Measurements from ENCODE around the gene USP48. TPM values are rescaled to one million over a fixed set of nuclear protein-coding genes. Genes with fewer than 3 reads are reported as not detected.

USP48 gene
- total RNA-seq, 2 experiments from 2014 or later: 73.3 to 76.0 TPM

- no peak for DNase-seq
- ChIA-PET POLR2A (no interaction called here), CTCF (no interaction called here)
- Histone ChIP-seq H3K27me3 (ENCODE audit: control insufficient read depth in 1 of 2, insufficient read depth in 2 of 2, low read length in 2 of 2) (peaks cover 4% of the 10 kb centered on the region in 2 experiments), H3K9me3 (ENCODE audit: control insufficient read depth in 1 of 2, insufficient read depth in 1 of 2, low read length in 2 of 2) (peaks cover 0 to 3% of the 10 kb centered on the region in 2 experiments), H3K27ac (ENCODE audit: low read depth in 1 of 2, low read length in 2 of 2) (no peak overlapping the region), H3K4me1 (ENCODE audit: insufficient read depth, low read length) (no peaks in the 10 kb centered on the region), H3K4me3 (ENCODE audit: low read length) (no peak overlapping the region), H3K36me3 (ENCODE audit: insufficient read depth, low read length) (no peaks in the 10 kb centered on the region)
- Mint-ChIP-seq H3K27ac (no peak overlapping the region), H3K4me1 (ENCODE audit: low read depth) (no peaks in the 10 kb centered on the region), H3K27me3 (peaks cover 20% of the 10 kb centered on the region), H3K9me3 (no peaks in the 10 kb centered on the region), H3K4me3 (no peak overlapping the region), H3K36me3 (ENCODE audit: low read depth) (no peaks in the 10 kb centered on the region)
- ATAC-seq (ENCODE audit: poor library complexity): no peak
- TF ChIP-seq CTCF (IDR thresholded peaks at IDR 0.05): no peak
- intact Hi-C loops (cut with DNase I, micrococcal nuclease): no loop called here
These were observed 141.9 kb downstream of the USP48 start for GRCh38 chr1:21641076-21641475.

DNA sequence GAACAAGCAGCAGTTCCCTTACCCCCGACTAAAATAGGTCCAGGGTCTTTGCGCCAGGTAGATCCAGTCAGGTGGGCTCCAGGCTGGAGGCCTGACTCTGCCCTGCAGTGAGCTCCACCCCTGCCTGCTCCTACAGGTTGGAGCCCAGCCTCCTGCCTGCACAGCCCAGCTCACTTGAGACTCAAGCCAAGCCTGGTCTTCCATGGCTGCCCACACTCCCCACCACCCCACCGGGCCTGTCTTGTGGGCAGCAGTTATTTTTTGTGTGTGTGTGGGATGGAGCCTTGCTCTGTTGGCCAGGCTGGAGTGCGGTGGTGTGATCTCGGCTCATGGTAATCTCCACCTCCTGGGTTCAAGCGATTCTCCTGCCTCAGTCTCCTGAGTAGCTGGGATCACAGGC, 142.3 kb downstream of the USP48 start:
- TF ChIP-seq CTCF (IDR thresholded peaks at IDR 0.05): no peak
- H3K4me1 ChIP-seq (ENCODE audit: insufficient read depth, low read length): no peaks in the 10 kb centered on the region
- ChIA-PET POLR2A (no interaction called here), CTCF (no interaction called here)
- intact Hi-C loops (cut with DNase I, micrococcal nuclease): no loop called here
- no peaks in the 10 kb centered on the region for H3K36me3 ChIP-seq (ENCODE audit: insufficient read depth, low read length)
- H3K27me3 Mint-ChIP-seq: peaks cover 18% of the 10 kb centered on the region
- no peak overlapping the region for H3K4me3 Mint-ChIP-seq
- H3K27me3 ChIP-seq (ENCODE audit: control insufficient read depth in 1 of 2, insufficient read depth in 2 of 2, low read length in 2 of 2): peaks cover 0 to 4% of the 10 kb centered on the region in 2 experiments
- ATAC-seq (ENCODE audit: poor library complexity) (no peak), DNase-seq (no peak)
- H3K4me1 Mint-ChIP-seq (ENCODE audit: low read depth): no peaks in the 10 kb centered on the region
- H3K9me3 Mint-ChIP-seq: no peaks in the 10 kb centered on the region
- H3K27ac Mint-ChIP-seq: no peak overlapping the region
- H3K4me3 ChIP-seq (ENCODE audit: low read length): no peak overlapping the region
- H3K9me3 ChIP-seq (ENCODE audit: control insufficient read depth in 1 of 2, insufficient read depth in 1 of 2, low read length in 2 of 2): peaks cover 0 to 3% of the 10 kb centered on the region in 2 experiments
- H3K27ac ChIP-seq (ENCODE audit: low read depth in 1 of 2, low read length in 2 of 2): no peak overlapping the region
- no peaks in the 10 kb centered on the region for H3K36me3 Mint-ChIP-seq (ENCODE audit: low read depth)

- ChIA-PET CTCF (no interaction called here), POLR2A (no interaction called here)
- no peak overlapping the region for H3K27ac Mint-ChIP-seq
- no peaks in the 10 kb centered on the region for H3K4me1 Mint-ChIP-seq (ENCODE audit: low read depth)
- H3K36me3 ChIP-seq (ENCODE audit: insufficient read depth, low read length): no peaks in the 10 kb centered on the region
- DNase-seq: no peak
- no peak overlapping the region for H3K4me3 Mint-ChIP-seq
- peaks cover 0 to 3% of the 10 kb centered on the region in 2 experiments for H3K9me3 ChIP-seq (ENCODE audit: control insufficient read depth in 1 of 2, insufficient read depth in 1 of 2, low read length in 2 of 2)
- intact Hi-C loops (cut with DNase I, micrococcal nuclease): no loop called here
- H3K27me3 Mint-ChIP-seq: peaks cover 22% of the 10 kb centered on the region
- peaks cover 0 to 4% of the 10 kb centered on the region in 2 experiments for H3K27me3 ChIP-seq (ENCODE audit: control insufficient read depth in 1 of 2, insufficient read depth in 2 of 2, low read length in 2 of 2)
- H3K4me3 ChIP-seq (ENCODE audit: low read length): no peak overlapping the region
- no peak for TF ChIP-seq CTCF (IDR thresholded peaks at IDR 0.05)
- H3K36me3 Mint-ChIP-seq (ENCODE audit: low read depth): no peaks in the 10 kb centered on the region
- H3K4me1 ChIP-seq (ENCODE audit: insufficient read depth, low read length): no peaks in the 10 kb centered on the region
- H3K27ac ChIP-seq (ENCODE audit: low read depth in 1 of 2, low read length in 2 of 2): no peak overlapping the region
- no peaks in the 10 kb centered on the region for H3K9me3 Mint-ChIP-seq
- no peak for ATAC-seq (ENCODE audit: poor library complexity)
These were observed 143.3 kb downstream of the USP48 start for GRCh38 chr1:21639594-21640041.

Measured in CD4-positive, alpha-beta T cell (primary cell).